Subcutaneous adipose tissue (tissue), 4 donors: ENCODE data around the gene RARA. TPM values are rescaled to one million over a fixed set of nuclear protein-coding genes. Genes with fewer than 3 reads are reported as not detected.

Experiments
- CTCF ChIP-seq: fragments of 450-650 bp; IDR thresholded peaks from one replicate; pipeline ENCODE4 v1.5.1; 2016; ENCODE audit warnings: low read depth, mild to moderate bottlenecking, control low read depth, antibody characterized with exemption, moderate library complexity
- total RNA-seq, 4 donors: library from RNA; depleted of rRNA; stranded (reverse); fragments of >200 nt; gene quantifications; one replicate each; pipeline ENCODE4 v1.1.0, GENCODE V29; 2016

RARA gene
- total RNA-seq, 4 donors from 2014 or later = 13.9 to 21.5 (median 17.9) TPM

GRCh38 chr17:40323391-40324381 is 14.7 kb downstream of the RARA start:
- no peak for TF ChIP-seq CTCF

- no peak for TF ChIP-seq CTCF
Measured at GRCh38 chr17:40325156-40326013, 16.4 kb downstream of the RARA start.

- no peak for TF ChIP-seq CTCF
Measured at GRCh38 chr17:40326014-40326831, 17.2 kb downstream of the RARA start.

- no peak for TF ChIP-seq CTCF
Measured at GRCh38 chr17:40326832-40327199, 17.8 kb downstream of the RARA start.

GRCh38 chr17:40327244-40327729 is 18.3 kb downstream of the RARA start:
- TF ChIP-seq CTCF = no peak

- no peak for TF ChIP-seq CTCF
Measured at GRCh38 chr17:40327735-40328385, 18.9 kb downstream of the RARA start.
